Esophagus squamous epithelium (tissue), 4 donors: ENCODE results near the gene OSBPL9.

Experiments used
- POLR2A ChIP-seq, 4 donors: fragments of 450-650 bp; IDR thresholded peaks; one replicate each; pipeline ENCODE4 v1.6.1; 2017; ENCODE audit warnings: antibody characterized with exemption in 4 of 4, mild to moderate bottlenecking in 4 of 4, moderate library complexity in 3 of 4
- TF ChIP-seq, protein P1 (sequence below), 6 experiments: fragments of 450-650 bp in 4 of 6; fragments of 200-600 bp in 2 of 6; sonication (generic) in 2 of 6; IDR thresholded peaks; one replicate each; pipeline ENCODE4 v1.5.1; 2016 to 2019; ENCODE audit warnings: antibody characterized with exemption in 6 of 6, mild to moderate bottlenecking in 4 of 6, moderate library complexity in 4 of 6

- TF ChIP-seq, protein P1, sequence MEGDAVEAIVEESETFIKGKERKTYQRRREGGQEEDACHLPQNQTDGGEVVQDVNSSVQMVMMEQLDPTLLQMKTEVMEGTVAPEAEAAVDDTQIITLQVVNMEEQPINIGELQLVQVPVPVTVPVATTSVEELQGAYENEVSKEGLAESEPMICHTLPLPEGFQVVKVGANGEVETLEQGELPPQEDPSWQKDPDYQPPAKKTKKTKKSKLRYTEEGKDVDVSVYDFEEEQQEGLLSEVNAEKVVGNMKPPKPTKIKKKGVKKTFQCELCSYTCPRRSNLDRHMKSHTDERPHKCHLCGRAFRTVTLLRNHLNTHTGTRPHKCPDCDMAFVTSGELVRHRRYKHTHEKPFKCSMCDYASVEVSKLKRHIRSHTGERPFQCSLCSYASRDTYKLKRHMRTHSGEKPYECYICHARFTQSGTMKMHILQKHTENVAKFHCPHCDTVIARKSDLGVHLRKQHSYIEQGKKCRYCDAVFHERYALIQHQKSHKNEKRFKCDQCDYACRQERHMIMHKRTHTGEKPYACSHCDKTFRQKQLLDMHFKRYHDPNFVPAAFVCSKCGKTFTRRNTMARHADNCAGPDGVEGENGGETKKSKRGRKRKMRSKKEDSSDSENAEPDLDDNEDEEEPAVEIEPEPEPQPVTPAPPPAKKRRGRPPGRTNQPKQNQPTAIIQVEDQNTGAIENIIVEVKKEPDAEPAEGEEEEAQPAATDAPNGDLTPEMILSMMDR (IDR thresholded peaks at IDR 0.05), result no peak
- no peak for TF ChIP-seq POLR2A (IDR thresholded peaks at IDR 0.05)
Observed at GRCh38 chr1:51744506-51745303, 127.8 kb downstream of the OSBPL9 start.
